ENCODE data around the gene NRXN2.
A peak's percentile ranks its signal among the peaks of the same experiment; 100 is the strongest.

Gene NRXN2

DNA sequence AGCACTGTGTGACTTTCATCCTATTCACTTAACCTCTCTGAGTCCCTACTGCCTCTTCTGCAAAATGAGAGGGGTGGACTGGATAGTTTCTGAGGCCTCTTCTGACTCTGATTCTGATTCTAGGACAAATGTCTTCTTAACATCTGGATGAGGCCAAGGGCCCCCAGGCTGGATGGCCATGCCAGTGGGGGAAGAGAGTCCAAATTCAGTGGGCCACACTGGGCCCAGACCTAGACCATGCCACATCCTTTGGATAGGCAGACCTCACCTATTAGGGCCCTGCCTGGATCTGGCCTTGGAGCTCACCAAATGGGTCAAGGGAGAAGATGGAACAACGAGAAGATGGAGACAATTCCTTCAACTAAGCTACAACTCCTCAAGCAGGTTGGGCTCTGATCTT lies 24.6 kb downstream of the NRXN2 start:
- no peak for DNase-seq (ENCODE audit: low read depth)

DNA sequence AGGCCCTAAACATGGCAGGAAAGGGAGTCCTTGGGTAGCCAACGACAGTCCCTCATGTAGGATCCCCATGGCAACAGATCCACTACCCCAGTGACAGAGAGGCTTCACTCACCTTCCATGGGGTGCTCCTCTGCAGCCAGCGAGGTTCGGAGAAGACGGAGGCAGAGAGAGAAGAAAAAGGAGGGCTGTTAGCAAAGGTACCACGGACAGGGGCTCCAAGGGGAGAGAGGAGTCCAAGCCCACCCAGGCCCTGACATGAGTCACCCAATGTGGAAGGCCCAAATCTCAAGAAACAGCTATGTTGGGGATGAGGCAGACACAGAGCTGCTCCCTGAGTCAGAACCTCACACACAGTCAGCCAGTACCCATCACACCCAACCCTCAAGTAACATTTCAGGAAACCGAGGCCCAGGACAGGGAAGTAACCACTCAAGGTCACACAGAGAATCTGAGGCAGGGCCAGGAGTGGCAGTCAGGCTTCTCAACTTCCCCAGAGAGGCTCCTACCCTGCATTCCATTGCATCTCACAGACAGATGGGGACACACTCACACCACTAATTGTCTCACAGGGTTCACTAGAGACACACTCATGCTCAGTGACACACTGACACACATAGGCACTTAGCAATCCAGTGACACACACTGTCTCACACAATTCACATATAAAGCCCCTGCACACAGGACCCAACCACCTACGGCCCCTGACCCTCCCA lies 25.2 kb downstream of the NRXN2 start:
- DNase-seq (ENCODE audit: low read depth): no peak

DNA sequence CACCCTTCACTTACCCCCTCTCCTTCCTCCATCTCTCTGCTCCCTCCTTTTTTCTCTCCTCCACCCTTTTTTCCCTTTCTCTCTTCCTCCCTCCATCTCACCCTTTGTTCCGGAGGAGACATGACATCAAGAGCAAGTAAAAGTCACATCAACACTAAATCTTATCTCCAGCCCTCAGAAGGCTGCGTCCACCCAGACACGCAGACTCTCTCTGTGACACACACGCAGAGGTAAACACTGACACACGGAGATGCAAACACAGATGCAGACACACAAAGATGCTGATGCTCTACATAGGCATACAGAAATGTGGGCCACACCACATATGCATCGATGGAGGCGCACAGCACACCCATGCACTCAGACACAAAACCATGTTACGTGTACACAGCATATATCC lies 27.0 kb downstream of the NRXN2 start:
- DNase-seq (ENCODE audit: low read depth): no peak

DNA sequence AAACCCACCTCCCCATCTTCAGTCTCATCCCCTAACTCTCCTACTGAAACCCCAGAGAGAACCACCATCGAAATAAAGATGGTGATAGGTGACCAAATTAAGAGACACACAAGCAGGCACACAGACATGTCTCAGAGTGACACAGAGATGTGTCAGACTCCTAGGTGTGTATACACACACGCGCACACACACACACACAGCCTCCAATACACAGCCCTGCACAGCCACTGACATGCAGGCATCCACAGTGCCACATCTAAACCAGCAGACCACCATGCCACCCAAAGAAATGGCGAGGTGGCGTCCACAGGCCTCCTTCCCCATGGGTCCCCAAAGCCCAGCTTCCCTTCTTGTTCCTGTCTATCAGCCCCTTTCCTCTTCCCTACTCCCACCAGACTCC lies 27.4 kb downstream of the NRXN2 start:
- no peak for DNase-seq (ENCODE audit: low read depth)

DNA sequence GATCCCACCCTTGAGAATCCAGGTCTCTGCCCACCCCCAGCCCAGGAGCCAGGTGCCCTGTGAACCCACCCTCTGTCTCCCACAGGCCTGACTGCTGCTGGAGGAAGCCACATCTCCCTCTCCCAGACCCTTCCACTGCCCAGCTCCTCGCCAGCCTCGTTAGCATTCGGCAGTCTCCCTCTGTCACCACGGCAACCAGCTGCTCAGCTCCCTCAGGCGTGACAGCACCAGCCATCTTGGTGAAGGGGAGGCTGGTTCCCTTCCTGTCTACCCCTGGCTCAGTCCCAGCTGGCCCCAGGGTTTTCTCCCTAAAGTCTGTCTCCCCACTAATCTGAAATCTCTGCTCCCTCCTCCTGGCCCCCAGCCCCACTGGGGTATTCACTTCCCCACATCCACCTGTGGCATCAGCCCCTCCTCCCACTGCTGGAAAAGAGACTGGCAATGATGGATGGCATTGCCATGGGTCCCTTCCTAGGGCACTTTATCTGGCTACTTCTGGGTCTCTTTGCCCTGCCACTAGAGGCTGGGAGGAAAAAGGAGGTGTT lies 28.1 kb downstream of the NRXN2 start:
- DNase-seq (ENCODE audit: low read depth): no peak

DNA sequence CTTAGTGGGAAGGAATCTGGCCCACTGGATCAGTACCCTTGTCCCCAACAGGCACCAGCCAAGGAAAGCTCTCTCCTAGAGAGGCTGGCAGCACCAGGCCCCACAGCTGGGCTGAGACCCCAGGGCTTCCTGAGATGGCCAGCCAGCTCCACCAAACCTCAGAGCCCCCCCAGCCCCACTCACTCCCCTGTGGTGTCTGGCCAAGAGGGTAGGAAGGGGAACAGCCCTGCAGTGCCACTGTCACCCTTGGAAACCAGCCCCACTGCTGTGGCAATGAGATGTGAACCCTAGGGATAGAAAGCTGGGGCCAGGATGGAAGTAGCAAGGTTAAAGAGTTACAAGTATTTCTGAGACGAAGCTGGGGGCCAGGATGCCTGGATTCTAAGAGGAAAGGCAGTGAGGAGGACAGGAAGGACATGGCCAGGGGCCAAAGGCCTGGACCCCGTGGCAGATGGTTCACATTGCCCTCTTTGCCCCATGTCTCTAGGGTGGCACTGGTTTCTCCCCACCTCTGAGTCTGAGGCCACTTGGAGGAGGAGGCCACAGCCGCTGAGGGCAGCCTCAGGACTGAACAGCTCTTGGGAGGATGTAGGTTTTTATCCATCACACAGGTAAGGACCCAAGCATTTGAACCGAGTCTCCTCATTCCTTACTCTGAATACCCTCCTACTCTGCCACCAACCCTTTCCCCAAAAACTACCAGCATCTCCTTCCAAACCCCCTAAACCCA lies 28.8 kb downstream of the NRXN2 start:
- no peak for DNase-seq (ENCODE audit: low read depth)

DNA sequence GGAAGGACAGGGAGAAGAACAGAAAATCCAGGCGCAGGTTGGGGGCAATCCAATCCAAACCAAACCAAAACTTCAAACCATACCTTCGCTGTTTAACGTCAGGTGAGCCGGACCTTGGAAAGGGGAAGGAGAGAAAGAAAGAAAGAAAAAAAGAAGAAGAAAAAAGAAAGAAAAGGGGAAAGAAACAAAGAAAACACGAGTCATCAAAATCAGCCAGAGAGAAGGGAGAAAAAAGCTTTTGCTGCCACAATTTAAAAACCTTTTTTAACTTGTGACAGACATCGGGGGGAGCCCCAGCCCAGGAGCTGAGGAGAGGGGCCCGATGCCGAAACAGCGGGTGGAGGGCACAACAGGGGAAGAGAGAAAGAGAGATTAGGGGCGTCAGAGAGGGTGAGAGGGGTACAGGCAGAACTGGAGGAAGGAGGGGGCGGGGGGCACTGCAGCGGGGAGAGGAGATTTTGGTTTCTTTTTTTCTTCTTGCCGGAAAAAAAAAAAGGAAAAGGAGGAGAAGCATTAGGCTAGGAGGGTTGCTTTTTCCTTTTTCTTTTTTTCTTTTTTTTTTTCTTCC lies 30.1 kb downstream of the NRXN2 start:
- DNase-seq (ENCODE audit: low read depth): no peak

DNA sequence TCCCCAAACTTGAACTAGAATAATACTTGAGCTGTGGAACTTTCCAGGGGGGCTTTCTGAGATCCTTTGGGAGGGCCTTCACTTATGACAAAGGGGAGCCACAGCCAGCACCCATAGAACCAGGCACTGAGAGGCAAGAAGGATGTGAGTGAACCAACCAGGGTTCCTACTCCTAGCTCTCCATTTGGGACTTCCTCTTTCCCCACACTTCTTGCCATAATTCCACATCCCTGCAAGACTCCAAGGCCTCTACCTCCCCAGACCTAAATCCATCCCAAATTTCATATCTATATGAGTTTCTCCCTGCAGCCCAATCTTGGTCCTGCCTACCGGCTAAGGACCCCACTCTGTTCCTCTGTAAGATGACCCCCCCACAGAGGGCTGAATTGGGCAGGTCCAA lies 31.5 kb downstream of the NRXN2 start:
- DNase-seq (ENCODE audit: low read depth): no peak

DNA sequence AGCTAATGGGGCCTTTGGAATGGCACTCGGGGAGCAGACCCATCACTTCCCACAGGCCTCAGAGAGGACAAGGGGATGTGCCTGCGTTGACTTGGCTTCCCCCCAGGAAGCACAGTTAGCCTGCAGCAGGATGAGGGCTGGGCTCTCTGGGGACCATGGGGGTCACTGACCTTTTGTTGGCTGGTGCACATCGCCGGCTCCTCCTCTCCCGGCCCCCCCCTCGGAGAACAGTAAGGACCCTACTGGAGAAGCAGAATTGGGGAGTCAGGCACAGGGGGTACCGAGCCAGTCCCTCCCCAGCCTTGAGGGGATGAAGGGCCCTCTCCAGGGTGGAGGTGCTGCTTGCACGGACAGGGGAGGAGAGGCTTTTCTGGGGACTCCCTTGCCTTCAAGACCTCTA lies 32.8 kb downstream of the NRXN2 start:
- DNase-seq (ENCODE audit: low read depth): no peak

DNA sequence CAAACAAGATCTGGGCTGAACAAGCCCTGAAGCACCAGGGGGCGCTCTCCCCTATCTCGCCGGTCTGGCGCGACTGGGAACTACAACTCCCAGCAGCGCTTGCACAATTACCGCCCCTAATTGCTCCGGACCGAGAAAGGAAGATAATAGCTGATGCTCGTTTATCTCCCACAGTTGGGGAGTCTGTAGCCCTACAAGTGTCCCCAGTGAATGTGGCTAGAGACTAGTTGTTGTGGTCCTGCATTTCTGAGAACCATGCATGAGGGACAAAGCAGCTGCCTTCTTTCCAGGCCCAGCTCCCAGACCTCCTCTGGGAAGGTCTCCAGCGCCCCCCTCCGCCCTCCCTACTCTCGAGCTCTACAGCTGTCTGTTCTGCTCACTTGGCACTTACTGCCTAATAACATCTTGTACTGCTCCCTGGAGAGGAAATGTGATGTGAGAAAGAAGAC lies 34.4 kb downstream of the NRXN2 start:
- peak; percentile 59 for DNase-seq (ENCODE audit: low read depth)

DNA sequence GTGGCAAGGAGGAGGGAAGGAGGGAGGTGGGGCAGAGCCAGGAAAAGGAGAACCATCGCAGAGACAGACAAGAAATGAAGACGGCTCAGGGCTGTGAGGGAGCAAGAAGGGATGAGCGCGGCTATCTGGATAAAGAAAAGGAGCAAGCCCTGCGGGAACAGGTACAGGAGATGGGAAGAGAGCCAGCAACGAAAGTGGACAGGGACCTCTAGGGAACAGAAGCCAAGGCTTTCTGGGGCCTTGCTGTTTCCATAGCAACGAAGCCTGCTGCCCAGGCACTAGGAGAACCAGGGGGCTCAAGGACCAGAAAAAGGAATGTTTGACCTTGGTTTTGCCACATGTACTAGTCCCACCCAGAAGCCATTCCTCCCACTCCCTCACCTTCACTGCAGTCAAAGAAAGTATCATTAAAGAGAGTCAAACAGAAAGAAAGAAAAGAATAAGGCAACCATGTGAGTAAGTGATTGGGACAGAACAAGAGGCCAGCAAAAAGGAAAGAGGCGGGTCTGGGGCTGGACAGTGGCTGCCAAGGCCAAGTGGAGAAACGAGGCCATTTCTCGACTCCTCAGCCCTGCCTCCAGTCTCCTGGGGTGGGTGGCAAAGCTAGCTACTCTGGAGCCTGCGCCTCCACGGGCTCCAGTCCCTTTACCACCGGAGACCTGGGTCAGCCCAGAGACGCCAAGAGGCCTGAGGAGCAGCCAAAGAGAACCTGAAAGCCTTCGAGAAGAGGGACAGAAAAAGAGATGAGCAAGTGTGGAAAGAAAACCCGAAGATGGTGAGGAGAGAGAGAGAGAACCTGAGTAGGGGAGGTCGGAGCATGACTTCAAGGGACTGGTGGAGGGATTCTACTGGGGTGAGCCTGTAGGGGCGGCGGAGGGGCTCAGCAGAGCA lies 35.1 kb downstream of the NRXN2 start:
- no peak for DNase-seq (ENCODE audit: low read depth)

DNA sequence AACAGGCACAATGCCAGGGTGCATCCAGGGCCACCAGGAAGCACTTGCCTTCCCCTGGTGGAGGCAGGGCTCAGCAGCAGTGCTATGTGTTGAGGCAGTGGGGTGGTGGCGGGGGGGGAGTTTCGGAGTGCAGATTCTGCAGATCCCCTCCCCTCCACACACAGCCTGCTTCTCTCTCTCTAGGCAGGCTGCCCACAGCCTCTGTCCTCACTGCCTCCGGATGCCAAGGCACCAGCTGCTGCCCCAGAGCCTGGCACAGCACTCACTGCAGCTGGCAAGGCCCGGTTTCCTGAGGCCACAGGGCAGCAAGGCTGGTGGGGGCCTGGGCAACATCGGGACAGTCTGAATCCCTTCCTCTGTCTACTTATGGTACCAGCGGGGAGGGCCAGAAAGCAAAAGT lies 35.8 kb downstream of the NRXN2 start:
- no peak for DNase-seq (ENCODE audit: low read depth)

DNA sequence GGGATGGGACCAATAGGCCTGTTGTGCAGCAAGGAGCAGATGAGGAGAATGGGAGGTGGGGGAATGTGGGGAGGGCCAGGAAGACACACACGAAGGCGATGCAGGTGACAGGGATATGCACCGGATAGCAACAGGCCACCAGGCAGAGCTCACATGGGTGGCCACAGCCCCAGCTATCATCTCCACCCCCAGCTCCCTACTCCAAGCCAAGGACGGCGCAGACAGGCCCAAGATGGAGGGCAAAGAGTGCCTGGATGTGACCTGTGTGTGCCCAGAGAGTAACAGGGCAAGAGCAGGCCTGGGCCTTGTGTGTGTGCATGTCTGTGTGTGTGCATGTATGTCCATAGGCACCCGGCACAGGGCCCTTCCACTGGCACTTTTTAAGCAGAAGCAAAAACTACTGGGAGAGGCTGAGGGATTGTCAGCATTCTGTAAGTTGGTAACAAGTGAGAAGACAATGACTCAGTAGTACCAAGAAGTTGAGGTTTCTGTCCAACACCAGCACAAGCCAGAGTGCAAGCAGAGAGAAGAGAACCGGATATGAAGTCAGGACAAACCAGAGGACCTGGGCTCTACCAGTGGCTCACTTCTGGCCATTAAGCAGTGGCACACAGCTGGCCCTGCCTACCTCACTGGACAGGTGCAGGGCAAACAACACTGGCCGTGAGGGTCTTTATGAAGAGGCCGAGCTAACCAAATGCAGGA lies 36.4 kb downstream of the NRXN2 start:
- DNase-seq (ENCODE audit: low read depth): no peak

DNA sequence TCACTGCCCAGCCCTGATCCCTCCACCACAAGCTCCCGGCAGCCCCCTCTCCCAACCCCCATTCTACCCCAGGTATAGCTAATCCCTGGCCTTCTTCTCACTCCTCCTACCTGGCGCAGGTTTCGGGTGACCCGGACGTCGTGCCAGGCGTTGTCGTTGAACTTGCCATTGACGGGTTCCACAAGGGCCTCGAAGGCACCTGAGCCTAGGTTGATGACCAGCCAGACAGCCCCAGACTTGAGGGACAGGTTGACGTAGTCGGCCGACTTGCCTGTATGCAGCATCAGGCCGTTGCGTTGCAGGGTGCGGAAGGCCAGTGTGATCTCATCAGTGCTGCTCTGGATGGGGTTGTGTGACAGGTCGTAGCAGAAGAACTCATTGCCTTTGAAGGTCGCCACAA lies 37.5 kb downstream of the NRXN2 start:
- DNase-seq (ENCODE audit: low read depth): no peak

DNA sequence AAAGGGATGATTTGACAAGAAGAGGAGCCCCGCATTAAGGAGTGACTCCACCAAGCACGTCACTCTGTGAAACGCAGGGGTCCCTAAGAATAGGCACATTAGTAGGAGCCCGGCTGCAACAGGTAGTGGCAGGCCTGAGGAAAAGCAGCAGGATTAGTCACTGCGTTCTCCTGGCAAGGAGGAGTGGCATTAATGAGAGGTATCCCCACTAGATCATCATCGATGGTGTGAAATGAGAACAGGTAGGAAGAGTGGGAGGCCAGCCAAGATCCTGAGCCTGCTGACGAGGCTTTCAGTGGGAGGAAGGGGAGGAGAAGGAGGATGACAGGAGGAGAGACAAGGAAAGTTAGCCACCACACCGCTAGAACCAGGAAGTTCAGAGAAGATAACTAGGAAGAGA lies 38.6 kb downstream of the NRXN2 start:
- DNase-seq (ENCODE audit: low read depth): no peak

DNA sequence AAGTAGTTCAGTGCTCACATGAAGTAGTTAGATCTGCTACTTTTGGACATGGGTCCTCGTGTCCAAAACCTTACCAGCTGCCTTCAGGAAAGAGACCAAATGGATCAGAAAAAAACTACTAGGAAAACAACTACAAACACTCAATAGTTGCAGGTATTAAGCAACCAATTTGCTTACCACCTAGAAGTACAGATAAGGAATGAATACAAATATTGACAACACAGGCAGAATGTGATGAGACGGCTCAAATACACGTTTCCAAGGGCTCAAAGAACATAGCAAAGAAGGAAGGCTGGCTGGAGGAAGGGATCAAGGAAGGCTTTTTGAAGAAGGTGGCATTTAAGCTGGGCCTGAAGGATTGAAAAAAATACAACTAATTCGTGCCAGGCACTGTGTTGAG lies 41.8 kb downstream of the NRXN2 start:
- no peak for DNase-seq (ENCODE audit: low read depth)

DNA sequence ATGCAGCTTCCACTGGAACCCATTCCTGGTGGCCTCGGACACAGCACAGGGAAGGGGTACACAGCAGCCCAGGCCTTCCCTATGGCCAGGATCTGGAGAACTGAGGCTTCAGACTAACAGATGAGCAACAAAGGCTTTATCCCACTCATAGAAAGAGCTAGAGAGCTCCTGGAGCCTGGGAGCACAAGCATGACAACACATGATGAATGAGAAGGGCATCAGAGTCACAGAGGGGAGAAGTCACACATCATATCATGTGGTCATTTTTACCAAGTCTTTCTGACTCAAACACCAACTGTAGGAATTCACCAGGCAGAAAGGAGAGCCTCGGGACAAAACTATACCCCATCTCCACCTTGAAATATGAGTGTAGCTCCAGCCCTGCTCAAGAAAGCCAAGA lies 43.2 kb downstream of the NRXN2 start:
- DNase-seq (ENCODE audit: low read depth): no peak

DNA sequence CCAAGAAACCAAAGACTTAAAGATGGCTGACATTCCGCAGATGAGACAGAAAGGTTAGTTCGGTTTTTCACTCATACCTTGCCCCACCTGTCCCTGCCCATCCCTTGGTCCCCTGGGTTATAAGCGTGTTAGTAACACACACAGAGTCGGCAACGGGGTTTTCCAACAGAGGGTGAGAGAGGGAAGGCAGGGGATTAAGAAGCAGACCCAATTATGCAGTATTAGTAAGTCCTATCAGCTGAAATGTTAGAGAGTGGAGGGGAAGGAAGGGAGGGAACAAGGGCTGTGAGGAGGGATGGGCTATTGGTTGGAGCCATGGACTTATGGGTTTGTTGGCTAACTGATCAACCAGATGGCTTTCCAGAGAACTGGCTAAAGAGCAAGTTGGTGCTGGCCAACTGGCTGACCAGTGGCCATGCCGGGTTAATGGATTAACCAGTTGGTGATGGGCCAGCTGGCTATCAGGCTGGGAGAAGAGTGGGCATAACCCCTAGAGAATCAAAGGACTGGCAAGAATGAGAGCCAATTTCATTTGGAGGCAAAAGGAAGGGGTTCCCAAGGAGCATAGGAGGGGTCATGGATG lies 45.5 kb downstream of the NRXN2 start:
- DNase-seq (ENCODE audit: low read depth): no peak

DNA sequence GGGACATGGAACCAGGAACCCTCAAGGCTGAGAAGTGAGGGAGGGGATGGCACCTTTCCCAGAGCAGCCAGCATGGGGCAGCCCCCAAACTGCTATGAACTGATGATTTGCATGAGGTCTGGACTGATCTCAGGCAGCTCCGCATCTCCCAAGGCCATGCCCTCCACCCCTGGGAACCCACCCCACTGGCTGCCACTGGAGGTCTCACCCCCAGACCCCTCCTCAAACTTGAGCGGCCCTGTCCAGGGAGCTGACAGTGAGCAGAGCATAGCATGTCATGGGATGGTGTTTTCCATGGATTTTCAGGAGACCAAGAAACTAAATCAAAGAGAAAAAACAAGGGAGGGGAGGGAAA lies 46.8 kb downstream of the NRXN2 start:
- DNase-seq (ENCODE audit: low read depth): no peak

DNA sequence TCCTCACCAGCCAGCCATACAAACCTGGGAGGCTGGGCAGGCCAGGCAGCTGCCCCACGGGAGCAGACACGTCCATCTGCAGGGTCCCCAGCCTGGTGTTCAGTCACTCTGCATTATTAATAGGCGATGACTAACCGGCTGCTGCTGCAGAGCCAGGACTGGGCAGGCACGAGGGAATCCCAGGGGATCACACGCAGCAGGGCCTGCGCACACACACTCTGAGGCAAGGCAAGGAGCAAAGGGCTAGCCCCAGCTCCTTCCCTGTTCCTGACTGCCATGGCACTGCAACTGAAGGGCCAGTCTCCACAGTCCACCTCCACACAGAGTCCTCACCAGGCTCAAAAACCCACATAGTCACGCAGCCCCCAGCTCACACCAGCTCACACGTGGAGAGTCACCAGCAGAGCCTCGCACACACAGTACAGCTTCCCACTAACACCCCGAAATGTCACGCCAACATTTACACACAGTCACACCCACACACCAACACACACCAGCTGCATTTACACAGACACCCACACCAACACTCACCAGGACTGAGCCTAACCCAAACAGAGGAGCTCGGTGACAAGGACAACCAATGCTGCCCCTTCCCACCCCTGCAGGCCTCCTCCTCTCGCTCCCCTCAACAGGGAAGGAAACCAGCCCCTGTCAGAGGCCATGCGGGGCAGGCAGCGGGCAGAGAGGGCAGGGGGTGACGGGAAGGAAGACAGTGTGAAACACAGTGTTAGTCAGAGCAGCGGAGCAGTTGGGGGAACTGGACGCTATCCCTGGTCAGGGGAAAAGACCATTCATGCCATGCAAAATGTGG lies 47.3 kb downstream of the NRXN2 start:
- DNase-seq (ENCODE audit: low read depth): peak; percentile 81
